HepG2 (cell line): ENCODE results near the gene COPE. TPM values are rescaled to one million over a fixed set of nuclear protein-coding genes. Genes with fewer than 3 reads are reported as not detected.

Experiments used
- ATAC-seq: fragments of 200-7000 bp; cut with Tn5 transposase; 3 replicates; pipeline ENCODE4 v1.9.1; 2020; ENCODE audit warnings: mild to moderate bottlenecking, moderate library complexity
- BruUV-seq: library from RNA; stranded (reverse); fragments of 400-500 nt; replicated peaks from 2 replicates; lab custom pipeline; 2021; lab: Mats Ljungman, UMichigan
- CTCF ChIA-PET: fragments of 300-600 bp; formaldehyde crosslinking; extraction: SDS; loops from one replicate; lab custom pipeline; 2021; ENCODE audit warnings: low total read pairs, inconsistent platforms, low intra/inter-chr PET ratio; lab: Yijun Ruan, JAX
- POLR2A ChIA-PET: fragments of 350-600 bp; sonication (Branson Sonifier 250); formaldehyde crosslinking; loops from one replicate; lab custom pipeline; 2020; ENCODE audit warnings: antibody characterized with exemption, inconsistent platforms; lab: Yijun Ruan, JAX
- DNase-seq: peaks from one replicate; pipeline ENCODE4 v3.0.0-alpha.2; 2015; ENCODE audit warnings: low spot score
- FAIRE-seq: peaks from 3 replicates; lab custom pipeline; 2011; peaks lifted over from hg19 to GRCh38; lab: Jason Lieb, UNC
- H2AFZ ChIP-seq: one replicate; pipeline ENCODE4 v1.6.1; 2011; ENCODE audit warnings: low read length, inconsistent platforms
- H3K27ac ChIP-seq: fragments of 300-600 bp; 3 replicates; pipeline ENCODE4 v1.8.0; 2011; ENCODE audit warnings: mixed run types, mild to moderate bottlenecking, mixed read lengths, low read length, inconsistent platforms; ENCODE audit not compliant: insufficient read depth; ENCODE audit errors: extremely low read length
- H3K27me3 ChIP-seq, 2 experiments: fragments of 200-600 bp in 1 of 2; 2 replicates in 1 of 2; 3 replicates in 1 of 2; pipeline versions ENCODE4 v1.6.0 to v1.8.0; 2011; ENCODE audit warnings: low read length in 2 of 2, mild to moderate bottlenecking in 2 of 2, moderate library complexity in 2 of 2, inconsistent platforms in 1 of 2; ENCODE audit not compliant: insufficient read depth in 2 of 2, control insufficient read depth in 1 of 2
- H3K36me3 ChIP-seq, 2 experiments: fragments of 200-600 bp in 1 of 2; replicated peaks in 1 of 2; 2 replicates in 1 of 2; 3 replicates in 1 of 2; pipeline versions ENCODE4 v1.5.1 to v1.8.0; 2011; ENCODE audit warnings: low read length in 2 of 2, inconsistent platforms in 1 of 2; ENCODE audit not compliant: insufficient read depth in 2 of 2, control insufficient read depth in 1 of 2
- H3K4me1 ChIP-seq: 2 replicates; pipeline ENCODE4 v1.5.1; 2012; ENCODE audit warnings: low read length, inconsistent platforms; ENCODE audit not compliant: insufficient read depth
- H3K4me2 ChIP-seq: 2 replicates; pipeline ENCODE4 v1.6.0; 2011; ENCODE audit warnings: low read depth, low read length, inconsistent platforms
- H3K4me3 ChIP-seq, 3 experiments: fragments of 200-600 bp in 1 of 3; sonication (generic), shearing (Covaris generic) in 1 of 3; replicated peaks in 1 of 3; 2 replicates each; pipeline ENCODE4 v1.5.1; 2011 to 2016; ENCODE audit warnings: low read length in 3 of 3, inconsistent platforms in 2 of 3, low read depth in 2 of 3, mild to moderate bottlenecking in 2 of 3, control low read depth in 1 of 3, mixed read lengths in 1 of 3; ENCODE audit not compliant: insufficient read depth in 1 of 3
- H3K79me2 ChIP-seq: one replicate; pipeline ENCODE4 v1.6.1; 2011; ENCODE audit warnings: low read length, inconsistent platforms; ENCODE audit not compliant: insufficient read depth
- H3K9ac ChIP-seq: 2 replicates; pipeline ENCODE4 v1.6.0; 2011; ENCODE audit warnings: mild to moderate bottlenecking, low read depth, low read length, inconsistent platforms; ENCODE audit not compliant: insufficient read depth
- H3K9me3 ChIP-seq: 2 replicates; pipeline ENCODE4 v1.5.1; 2012; ENCODE audit warnings: mild to moderate bottlenecking, low read length
- H4K20me1 ChIP-seq: 2 replicates; pipeline ENCODE4 v1.6.0; 2011; ENCODE audit warnings: inconsistent platforms, mild to moderate bottlenecking, low read length, moderate library complexity; ENCODE audit not compliant: insufficient read depth
- AGO2 ChIP-seq: fragments of 200-400 bp; formaldehyde crosslinking; optimal IDR thresholded peaks from 2 replicates; pipeline ENCODE3; 2017; ENCODE audit warnings: mild to moderate bottlenecking, low read depth, low read length, moderate library complexity
- AKAP8 ChIP-seq: sonication (generic); formaldehyde crosslinking; IDR thresholded peaks from 2 replicates; pipeline ENCODE4 v1.5.1; 2020; ENCODE audit warnings: mild to moderate bottlenecking, missing genetic modification reagents
- ATF3 ChIP-seq: sonication (generic); formaldehyde crosslinking; IDR thresholded peaks from 2 replicates; pipeline ENCODE4 v1.4.0; 2020; ENCODE audit warnings: missing genetic modification reagents
- ATF7 ChIP-seq, 2 experiments: fragments of 450-650 bp in 1 of 2; sonication (generic) in 1 of 2; formaldehyde crosslinking in 1 of 2; IDR thresholded peaks; 2 replicates each; pipeline versions ENCODE4 v1.4.0 to v1.6.1; 2016 to 2020; ENCODE audit warnings: antibody characterized with exemption in 1 of 2, mild to moderate bottlenecking in 1 of 2, missing genetic modification reagents in 1 of 2
- CCDC6 ChIP-seq: sonication (generic); formaldehyde crosslinking; IDR thresholded peaks from 2 replicates; pipeline ENCODE4 v1.8.1; 2022; ENCODE audit warnings: mild to moderate bottlenecking, missing genetic modification reagents, moderate library complexity
- GTF3A ChIP-seq: sonication (generic); formaldehyde crosslinking; conservative IDR thresholded peaks from 2 replicates; pipeline ENCODE4 v1.4.0; 2020; ENCODE audit warnings: mild to moderate bottlenecking, missing genetic modification reagents
- HES4 ChIP-seq: sonication (generic); formaldehyde crosslinking; IDR thresholded peaks from 2 replicates; pipeline ENCODE4 v1.9.0; 2021; ENCODE audit warnings: mild to moderate bottlenecking, missing genetic modification reagents, borderline replicate concordance
- KLF6 ChIP-seq: IDR thresholded peaks from 2 replicates; pipeline ENCODE4 v1.8.0; 2016; ENCODE audit warnings: missing biosample characterization, missing genetic modification reagents
- NR0B2 ChIP-seq: sonication (generic); formaldehyde crosslinking; IDR thresholded peaks from 2 replicates; pipeline ENCODE4 v1.4.0; 2020; ENCODE audit warnings: mild to moderate bottlenecking, missing genetic modification reagents
- ZBTB42 ChIP-seq: sonication (generic); formaldehyde crosslinking; IDR thresholded peaks from 2 replicates; pipeline ENCODE4 v1.5.0; 2020; ENCODE audit warnings: mild to moderate bottlenecking, missing genetic modification reagents
- ZC3H13 ChIP-seq: sonication (generic); formaldehyde crosslinking; IDR thresholded peaks from 2 replicates; pipeline ENCODE4 v1.8.1; 2023; ENCODE audit warnings: mild to moderate bottlenecking, missing genetic modification reagents, moderate library complexity
- ZNF326 ChIP-seq: sonication (generic); formaldehyde crosslinking; IDR thresholded peaks from 2 replicates; pipeline ENCODE4 v1.4.0; 2020; ENCODE audit warnings: missing genetic modification reagents, borderline replicate concordance
- WGBS: methylation state at CpG from one replicate; pipeline ENCODE4 v1.1.6; 2017; ENCODE audit warnings: low lambda C conversion rate; 5-methylcytosine and 5-hydroxymethylcytosine counted together
- in situ Hi-C: cut with HindIII; loops from 2 replicates; pipeline ENCODE4 v1.10.0; 2017; ENCODE audit warnings: low pct_unique_long_range_greater_than_20kb; ENCODE audit not compliant: extremely low pct_ligation_motif_present
- intact Hi-C: fragments of 100-400 bp; cut with micrococcal nuclease; formaldehyde crosslinking; loops from one replicate; pipeline ENCODE4 v1.10.0; 2022; ENCODE audit not compliant: unreplicated experiment
- polyA plus RNA-seq, 8 experiments: library from polyadenylated mRNA; depleted of rRNA in 3 of 8; stranded (reverse) in 7 of 8; unstranded in 1 of 8; fragments of >200 nt; fragmentation: Illumina TruSeq in 4 of 8; extraction: Trizol in 4 of 8; gene quantifications; 2 replicates each; pipeline versions ENCODE4 v1.2.1 to v1.2.3, GENCODE V29; 2011 to 2016; ENCODE audit warnings: low read depth in 4 of 8, missing spikeins in 1 of 8, mixed read lengths in 1 of 8; ENCODE audit not compliant: insufficient read depth in 1 of 8
- total RNA-seq, 5 experiments: library from RNA; depleted of rRNA; stranded (reverse); fragments of >200 nt; fragmentation: Illumina TruSeq; extraction: Trizol; gene quantifications; 2 replicates each; pipeline ENCODE4 v1.2.3, GENCODE V29; 2016; ENCODE audit warnings: low read depth in 1 of 5

Gene COPE
- total and polyA plus RNA-seq, 2 of the 13 experiments (the other 11 are each of a cell fraction or from before 2014, with no cell fraction given), result 189 to 205 TPM

GRCh38 chr19:18869781-18870530 lies 49.2 kb downstream of the COPE start:
- intact Hi-C loops, result no loop called here
- CTCF ChIA-PET, result no interaction called here

More at GRCh38 chr19:18869781-18870530, 49.2 kb downstream of the COPE start:
- DNase-seq (no peak), ATAC-seq (no peak), FAIRE-seq (no peak)
- no TSS peak for BruUV-seq
- H3K27ac ChIP-seq, result no peak overlapping the region
- TF ChIP-seq KLF6 (CRISPR knock-in tag) (no peak), ZC3H13 (CRISPR knock-in tag) (peak; percentile 22; the same call in 1 of the 2 replicates), AGO2 (peak; percentile 72), CCDC6 (CRISPR knock-in tag) (no peak), GTF3A (CRISPR knock-in tag) (no peak), ZBTB42 (CRISPR knock-in tag) (no peak), ZNF326 (no peak), NR0B2 (CRISPR knock-in tag) (no peak), HES4 (CRISPR knock-in tag) (no peak), ATF7 (IDR thresholded peaks at IDR 0.05) (no peak), ATF7 (CRISPR knock-in tag; IDR thresholded peaks at IDR 0.05) (no peak), AKAP8 (peak; percentile 50; the same call in 1 of the 2 replicates), ATF3 (CRISPR knock-in tag) (no peak)
- WGBS, result 94% methylated on average over 43 of the region's 62 CpGs
- H3K4me2 ChIP-seq, result no peak overlapping the region
- no peaks in the 10 kb centered on the region for H3K9me3 ChIP-seq
- H3K79me2 ChIP-seq, result no peaks in the 10 kb centered on the region
- H4K20me1 ChIP-seq, result no peaks in the 10 kb centered on the region
- in situ Hi-C loops, result no loop called here
- no peak overlapping the region for H3K4me3 ChIP-seq
- no peak overlapping the region for H3K9ac ChIP-seq
- H3K36me3 ChIP-seq, result peaks cover 14 to 31% of the 10 kb centered on the region in 2 experiments; a peak in 4 of 5 replicates
- no peak overlapping the region for H2AFZ ChIP-seq
- H3K27me3 ChIP-seq, result no peaks in the 10 kb centered on the region
- peaks cover 30% of the 10 kb centered on the region for H3K4me1 ChIP-seq
- POLR2A ChIA-PET, result no interaction called here
